Measurements from ENCODE around the gene CSMD2.

DNA sequence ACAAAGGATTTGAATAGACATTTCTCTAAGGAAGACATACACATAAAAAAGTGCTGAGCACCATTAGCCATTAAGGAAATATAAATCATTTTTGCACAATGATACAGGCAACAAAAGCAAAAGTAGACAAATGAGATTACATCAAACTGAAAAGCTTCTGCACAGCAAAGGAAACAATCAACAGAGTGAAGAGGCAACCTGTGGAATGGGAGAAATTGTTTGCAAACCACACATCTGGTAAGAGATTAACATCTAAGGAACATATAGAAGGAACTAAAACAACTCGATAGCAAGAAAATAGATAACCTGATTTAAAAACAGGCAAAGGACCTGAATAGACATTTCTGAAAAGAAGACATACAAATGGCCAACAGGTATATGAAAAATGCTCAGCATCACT, 635.1 kb downstream of the CSMD2 start:
- TF ChIP-seq, protein P1, sequence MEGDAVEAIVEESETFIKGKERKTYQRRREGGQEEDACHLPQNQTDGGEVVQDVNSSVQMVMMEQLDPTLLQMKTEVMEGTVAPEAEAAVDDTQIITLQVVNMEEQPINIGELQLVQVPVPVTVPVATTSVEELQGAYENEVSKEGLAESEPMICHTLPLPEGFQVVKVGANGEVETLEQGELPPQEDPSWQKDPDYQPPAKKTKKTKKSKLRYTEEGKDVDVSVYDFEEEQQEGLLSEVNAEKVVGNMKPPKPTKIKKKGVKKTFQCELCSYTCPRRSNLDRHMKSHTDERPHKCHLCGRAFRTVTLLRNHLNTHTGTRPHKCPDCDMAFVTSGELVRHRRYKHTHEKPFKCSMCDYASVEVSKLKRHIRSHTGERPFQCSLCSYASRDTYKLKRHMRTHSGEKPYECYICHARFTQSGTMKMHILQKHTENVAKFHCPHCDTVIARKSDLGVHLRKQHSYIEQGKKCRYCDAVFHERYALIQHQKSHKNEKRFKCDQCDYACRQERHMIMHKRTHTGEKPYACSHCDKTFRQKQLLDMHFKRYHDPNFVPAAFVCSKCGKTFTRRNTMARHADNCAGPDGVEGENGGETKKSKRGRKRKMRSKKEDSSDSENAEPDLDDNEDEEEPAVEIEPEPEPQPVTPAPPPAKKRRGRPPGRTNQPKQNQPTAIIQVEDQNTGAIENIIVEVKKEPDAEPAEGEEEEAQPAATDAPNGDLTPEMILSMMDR (IDR thresholded peaks at IDR 0.05) = no peak
- no peak for TF ChIP-seq POLR2A (IDR thresholded peaks at IDR 0.05)
